Testis (tissue), 3 donors: ENCODE data around the gene LDAF1. TPM values are rescaled to one million over a fixed set of nuclear protein-coding genes. Genes with fewer than 3 reads are reported as not detected.
A peak's percentile ranks its signal among the peaks of the same experiment; 100 is the strongest.

ENCODE experiments used
- DNase-seq: peaks from one replicate; pipeline ENCODE4 v3.0.0-alpha.2; 2019
- H3K27ac ChIP-seq, 2 donors: fragments of 200-600 bp; sonication (generic); one replicate each; pipeline ENCODE4 v1.5.1; 2019
- H3K27me3 ChIP-seq: fragments of 200-600 bp; sonication (generic); one replicate; pipeline ENCODE4 v1.5.1; 2019
- H3K36me3 ChIP-seq: fragments of 200-600 bp; sonication (generic); one replicate; pipeline ENCODE4 v1.5.1; 2017; ENCODE audit warnings: low read depth; ENCODE audit errors: missing control alignments
- H3K4me1 ChIP-seq: fragments of 200-600 bp; sonication (generic); one replicate; pipeline ENCODE4 v1.5.1; 2019
- H3K4me3 ChIP-seq, 2 donors: fragments of 200-600 bp; sonication (generic); one replicate each; pipeline ENCODE4 v1.5.1; 2017 to 2019
- H3K9me3 ChIP-seq: fragments of 200-600 bp; sonication (generic); one replicate; pipeline ENCODE4 v1.5.1; 2017
- CTCF ChIP-seq, 3 experiments: fragments of 450-650 bp in 2 of 3; fragments of 200-600 bp in 1 of 3; sonication (generic) in 1 of 3; IDR thresholded peaks; one replicate each; pipeline ENCODE4 v1.5.1; 2016 to 2019; ENCODE audit warnings: antibody characterized with exemption in 3 of 3, mild to moderate bottlenecking in 2 of 3, moderate library complexity in 1 of 3
- POLR2A ChIP-seq: fragments of 450-650 bp; IDR thresholded peaks from one replicate; pipeline ENCODE4 v1.6.1; 2017; ENCODE audit warnings: antibody characterized with exemption, mild to moderate bottlenecking, moderate library complexity
- WGBS, 2 donors: methylation state at CpG; one replicate each; pipeline ENCODE4 v1.1.5; 2018; 5-methylcytosine and 5-hydroxymethylcytosine counted together
- intact Hi-C: fragments of 100-400 bp; cut with DNase I; formaldehyde crosslinking; loops from one replicate; pipeline ENCODE4 v1.15.1; 2023; ENCODE audit warnings: low total_unique reads
- polyA plus RNA-seq: library from polyadenylated mRNA; stranded (reverse); fragments of 350-450 nt; fragmentation: Illumina TruSeq; extraction: RNeasy Lipid Tissue Mini Kit (QIAGEN cat#74804); gene quantifications from one replicate; pipeline ENCODE4 v1.2.3, GENCODE V29; 2014; ENCODE audit warnings: low read depth, low replicate concordance; ENCODE audit not compliant: insufficient read depth
- total RNA-seq, 2 donors: library from RNA; depleted of rRNA; stranded (reverse); fragments of >200 nt; gene quantifications; one replicate each; pipeline ENCODE4 v1.2.3, GENCODE V29; 2016

LDAF1 gene
- total and polyA plus RNA-seq, 3 donors from 2014 or later, result 22.8 to 131 (median 54.2) TPM

GRCh38 chr16:21157632-21158031, 842 bp upstream of the LDAF1 start:
- WGBS, 2 donors, result 51 to 57% methylated on average over 5 of the region's 5 CpGs
- H3K36me3 ChIP-seq, result no peaks in the 10 kb centered on the region
- no peaks in the 10 kb centered on the region for H3K27me3 ChIP-seq
- intact Hi-C loops, result loop anchor here (10.0 kb wide), 1 partner anchor 147 kb away; no protein-coding TSS in a partner anchor
- DNase-seq, result no peak
- H3K4me3 ChIP-seq, result no peak overlapping the region
- TF ChIP-seq POLR2A (no peak), CTCF (IDR thresholded peaks at IDR 0.05) (no peak)
- no peaks in the 10 kb centered on the region for H3K9me3 ChIP-seq
- H3K27ac ChIP-seq, result peak overlapping the region in 1 of 2 donors; percentile 80
- peaks cover 21% of the 10 kb centered on the region for H3K4me1 ChIP-seq

DNA sequence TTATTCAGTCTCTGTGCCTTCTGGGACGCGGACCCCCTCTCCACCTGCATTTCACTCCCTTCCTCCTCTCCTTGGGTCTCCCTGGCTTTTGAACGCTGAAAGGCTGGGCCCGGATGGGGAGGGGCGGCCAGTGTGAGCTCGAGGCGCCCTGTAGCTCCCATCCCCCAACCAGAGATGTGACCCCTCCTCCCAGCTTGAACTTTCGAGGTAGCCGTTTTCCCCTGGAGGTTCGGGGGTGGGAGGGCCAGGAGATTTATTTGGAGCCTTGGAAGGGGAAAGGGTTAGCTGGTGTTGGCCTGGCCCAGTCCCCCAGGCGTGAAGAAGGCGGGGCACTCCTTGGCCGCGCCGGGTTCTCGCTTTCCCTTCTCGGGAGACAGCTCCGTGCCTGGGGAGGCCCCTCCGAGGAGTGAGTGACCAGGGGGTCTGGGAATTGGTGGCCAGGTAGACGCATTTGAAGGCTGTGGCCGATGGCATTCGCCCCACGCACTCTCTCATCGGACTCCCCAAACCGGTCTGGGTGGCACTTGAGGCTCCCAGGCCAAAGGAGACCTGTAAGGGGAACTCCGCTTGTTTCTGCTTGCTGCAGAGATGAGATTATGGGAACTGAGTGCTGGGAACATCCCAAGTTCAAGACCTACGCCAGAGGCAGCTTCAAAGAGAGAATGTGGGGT, 942 bp downstream of the LDAF1 start:
- Histone ChIP-seq H3K27ac (peak overlapping the region; percentile 77 to 80), H3K9me3 (no peaks in the 10 kb centered on the region), H3K36me3 (no peaks in the 10 kb centered on the region), H3K4me3 (peak overlapping the region; percentile 85 to 90), H3K4me1 (peaks cover 29% of the 10 kb centered on the region), H3K27me3 (no peaks in the 10 kb centered on the region)
- TF ChIP-seq POLR2A (no peak), CTCF (IDR thresholded peaks at IDR 0.05) (no peak)
- intact Hi-C loops, result loop anchor here (10.0 kb wide), 1 partner anchor 145 kb away; no protein-coding TSS in a partner anchor
- WGBS, 2 donors, result 11 to 13% methylated on average over 21 to 27 of the region's 27 CpGs
- peak; percentile 61 for DNase-seq

DNA sequence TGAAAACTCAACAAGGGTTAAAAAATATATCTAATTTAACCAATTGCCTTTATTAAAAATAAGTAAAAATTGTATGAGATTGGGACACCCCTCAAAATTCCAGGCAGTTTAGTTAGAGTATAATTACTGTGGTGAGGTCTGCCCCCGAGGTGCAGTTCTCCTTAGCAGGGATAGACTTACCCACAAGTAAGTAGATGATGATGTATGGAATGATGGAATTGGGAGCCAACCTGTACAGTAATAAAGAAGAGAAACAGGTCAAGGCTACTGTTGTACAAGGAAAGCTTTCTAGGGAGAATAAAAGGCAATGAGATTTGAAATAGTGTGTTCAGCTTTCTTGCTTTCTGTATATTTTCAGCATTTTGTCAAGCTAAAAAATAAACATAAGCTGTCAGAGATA, 1.8 kb downstream of the LDAF1 start:
- 61 to 71% methylated on average over 1 of the region's 1 CpG for WGBS, 2 donors

GRCh38 chr16:21161211-21161610, 2.7 kb downstream of the LDAF1 start:
- intact Hi-C loops, result loop anchor here (10.0 kb wide), 1 partner anchor 394 kb away; no protein-coding TSS in a partner anchor
- no peak overlapping the region for H3K4me3 ChIP-seq
- TF ChIP-seq CTCF (IDR thresholded peaks at IDR 0.05) (no peak), POLR2A (no peak)
- no peaks in the 10 kb centered on the region for H3K27me3 ChIP-seq
- 47 to 53% methylated on average over 2 of the region's 2 CpGs for WGBS, 2 donors
- H3K4me1 ChIP-seq, result peaks cover 29% of the 10 kb centered on the region
- H3K27ac ChIP-seq, result no peak overlapping the region
- no peaks in the 10 kb centered on the region for H3K36me3 ChIP-seq
- H3K9me3 ChIP-seq, result no peaks in the 10 kb centered on the region
- DNase-seq, result peak; percentile 60

More for the DNA sequence above, 1.8 kb downstream of the LDAF1 start:
- intact Hi-C loops, result loop anchor here (10.0 kb wide), 1 partner anchor 395 kb away; no protein-coding TSS in a partner anchor
- Histone ChIP-seq H3K27me3 (no peaks in the 10 kb centered on the region), H3K4me1 (peaks cover 29% of the 10 kb centered on the region), H3K4me3 (no peak overlapping the region), H3K27ac (no peak overlapping the region), H3K36me3 (no peaks in the 10 kb centered on the region), H3K9me3 (no peaks in the 10 kb centered on the region)
- DNase-seq, result no peak
- TF ChIP-seq CTCF (IDR thresholded peaks at IDR 0.05) (no peak), POLR2A (no peak)
